Measurements from ENCODE around the gene EFCAB11.

Gene EFCAB11

GRCh38 chr14:89954070-89955021 lies at the start of gene EFCAB11:
Gene EFCAB11 (minus strand): TSS chr14:89954730. CDS start chr14:89954660, 70 bp downstream.
- peak; percentile 100 for DNase-seq

- no peak for DNase-seq
Observed at GRCh38 chr14:90003526-90004307, 49.2 kb upstream of the EFCAB11 start.

GRCh38 chr14:90000935-90001334 lies 46.4 kb upstream of the EFCAB11 start:
- no peak for DNase-seq

- DNase-seq, result no peak
Observed at GRCh38 chr14:89996963-89997362, 42.4 kb upstream of the EFCAB11 start.

GRCh38 chr14:89992273-89992672 lies 37.7 kb upstream of the EFCAB11 start:
- no peak for DNase-seq

GRCh38 chr14:89990623-89991275 lies 36.2 kb upstream of the EFCAB11 start:
- DNase-seq, result no peak

GRCh38 chr14:89990218-89990617 lies 35.7 kb upstream of the EFCAB11 start:
- DNase-seq, result no peak

- DNase-seq, result no peak
Observed at GRCh38 chr14:89988787-89989186, 34.3 kb upstream of the EFCAB11 start.

GRCh38 chr14:89987161-89987475 lies 32.6 kb upstream of the EFCAB11 start:
- no peak for DNase-seq

- DNase-seq, result no peak
Observed at GRCh38 chr14:89986462-89987160, 32.1 kb upstream of the EFCAB11 start.

- DNase-seq, result no peak
Observed at GRCh38 chr14:89983375-89983774, 28.8 kb upstream of the EFCAB11 start.

GRCh38 chr14:89978656-89979055 lies 24.1 kb upstream of the EFCAB11 start:
- DNase-seq, result no peak

GRCh38 chr14:89977668-89978067 lies 23.1 kb upstream of the EFCAB11 start:
- no peak for DNase-seq

GRCh38 chr14:89973234-89973823 lies 18.8 kb upstream of the EFCAB11 start:
- DNase-seq, result peak; percentile 74

- DNase-seq, result no peak
Observed at GRCh38 chr14:89965839-89966238, 11.3 kb upstream of the EFCAB11 start.

- DNase-seq, result no peak
Observed at GRCh38 chr14:89963288-89963978, 8.9 kb upstream of the EFCAB11 start.

- DNase-seq, result peak; percentile 40
Observed at GRCh38 chr14:89960914-89961313, 6.4 kb upstream of the EFCAB11 start.

GRCh38 chr14:89959853-89960445 lies 5.4 kb upstream of the EFCAB11 start:
- no peak for DNase-seq

- DNase-seq, result no peak
Observed at GRCh38 chr14:89958966-89959365, 4.4 kb upstream of the EFCAB11 start.

GRCh38 chr14:89957791-89958190 lies 3.3 kb upstream of the EFCAB11 start:
- no peak for DNase-seq

GRCh38 chr14:89957376-89957775 lies 2.8 kb upstream of the EFCAB11 start:
- no peak for DNase-seq
